Activated naive CD4-positive, alpha-beta T cell treated with anti-CD3 and anti-CD28 coated beads, Interleukin-2, amount 50 U/mL, for 24 hours (primary cell): Measurements from ENCODE around the gene SMAD3.

Source experiments
- H3K27ac Mint-ChIP-seq: one replicate; pipeline ENCODE4 v1.8.0; 2021; ENCODE audit warnings: mild to moderate bottlenecking, mixed read lengths
- H3K27me3 Mint-ChIP-seq: one replicate; pipeline ENCODE4 v1.8.0; 2021; ENCODE audit warnings: mixed read lengths
- H3K36me3 Mint-ChIP-seq: one replicate; pipeline ENCODE4 v1.8.0; 2021; ENCODE audit warnings: mixed read lengths
- H3K4me1 Mint-ChIP-seq: one replicate; pipeline ENCODE4 v1.8.0; 2021; ENCODE audit warnings: mixed read lengths
- H3K4me3 Mint-ChIP-seq: one replicate; pipeline ENCODE4 v1.8.0; 2021; ENCODE audit warnings: mild to moderate bottlenecking, mixed read lengths
- H3K9me3 Mint-ChIP-seq: one replicate; pipeline ENCODE4 v1.8.0; 2021; ENCODE audit warnings: mixed read lengths

Gene SMAD3

GRCh38 chr15:67193223-67193990, 128.0 kb downstream of the SMAD3 start:
- Mint-ChIP-seq H3K4me1 (peaks cover 6% of the 10 kb centered on the region), H3K36me3 (peaks cover 26% of the 10 kb centered on the region), H3K9me3 (no peaks in the 10 kb centered on the region), H3K27ac (peak overlapping the region; percentile 33), H3K27me3 (no peaks in the 10 kb centered on the region), H3K4me3 (no peak overlapping the region)

- Mint-ChIP-seq H3K4me1 (peaks cover 10% of the 10 kb centered on the region), H3K4me3 (no peak overlapping the region), H3K27me3 (no peaks in the 10 kb centered on the region), H3K27ac (peak overlapping the region; percentile 48), H3K36me3 (peaks cover 21% of the 10 kb centered on the region), H3K9me3 (no peaks in the 10 kb centered on the region)
Measured at GRCh38 chr15:67194171-67195114, 129.0 kb downstream of the SMAD3 start.

- H3K27ac Mint-ChIP-seq = peak overlapping the region; percentile 75
- peaks cover 10% of the 10 kb centered on the region for H3K4me1 Mint-ChIP-seq
- H3K36me3 Mint-ChIP-seq = peaks cover 21% of the 10 kb centered on the region
- no peaks in the 10 kb centered on the region for H3K9me3 Mint-ChIP-seq
- no peak overlapping the region for H3K4me3 Mint-ChIP-seq
- H3K27me3 Mint-ChIP-seq = no peaks in the 10 kb centered on the region
Measured at GRCh38 chr15:67195305-67195704, 129.9 kb downstream of the SMAD3 start.

- H3K27me3 Mint-ChIP-seq = no peaks in the 10 kb centered on the region
- peak overlapping the region; percentile 1 for H3K27ac Mint-ChIP-seq
- H3K4me1 Mint-ChIP-seq = peaks cover 10% of the 10 kb centered on the region
- H3K9me3 Mint-ChIP-seq = no peaks in the 10 kb centered on the region
- H3K4me3 Mint-ChIP-seq = no peak overlapping the region
- peaks cover 18% of the 10 kb centered on the region for H3K36me3 Mint-ChIP-seq
Measured at GRCh38 chr15:67196222-67196621, 130.8 kb downstream of the SMAD3 start.

- peaks cover 20% of the 10 kb centered on the region for H3K36me3 Mint-ChIP-seq
- H3K27me3 Mint-ChIP-seq = no peaks in the 10 kb centered on the region
- H3K27ac Mint-ChIP-seq = peak overlapping the region; percentile 1
- peaks cover 10% of the 10 kb centered on the region for H3K4me1 Mint-ChIP-seq
- H3K9me3 Mint-ChIP-seq = no peaks in the 10 kb centered on the region
- H3K4me3 Mint-ChIP-seq = no peak overlapping the region
Measured at GRCh38 chr15:67196672-67197363, 131.4 kb downstream of the SMAD3 start.

- Mint-ChIP-seq H3K4me1 (peaks cover 10% of the 10 kb centered on the region), H3K36me3 (peaks cover 23% of the 10 kb centered on the region), H3K27ac (no peak overlapping the region), H3K4me3 (no peak overlapping the region), H3K27me3 (no peaks in the 10 kb centered on the region), H3K9me3 (no peaks in the 10 kb centered on the region)
Measured at GRCh38 chr15:67197364-67197695, 131.9 kb downstream of the SMAD3 start.

- Mint-ChIP-seq H3K4me3 (no peak overlapping the region), H3K27me3 (no peaks in the 10 kb centered on the region), H3K9me3 (no peaks in the 10 kb centered on the region), H3K36me3 (peaks cover 28% of the 10 kb centered on the region), H3K4me1 (peaks cover 10% of the 10 kb centered on the region), H3K27ac (peak overlapping the region; percentile 73)
Measured at GRCh38 chr15:67198157-67198754, 132.9 kb downstream of the SMAD3 start.

GRCh38 chr15:67199391-67199790, 134.0 kb downstream of the SMAD3 start:
- peak overlapping the region; percentile 72 for H3K27ac Mint-ChIP-seq
- no peaks in the 10 kb centered on the region for H3K27me3 Mint-ChIP-seq
- peaks cover 10% of the 10 kb centered on the region for H3K4me1 Mint-ChIP-seq
- H3K4me3 Mint-ChIP-seq = no peak overlapping the region
- peaks cover 23% of the 10 kb centered on the region for H3K36me3 Mint-ChIP-seq
- H3K9me3 Mint-ChIP-seq = no peaks in the 10 kb centered on the region

GRCh38 chr15:67199881-67200763, 134.7 kb downstream of the SMAD3 start:
- no peaks in the 10 kb centered on the region for H3K9me3 Mint-ChIP-seq
- peak overlapping the region; percentile 72 for H3K27ac Mint-ChIP-seq
- no peaks in the 10 kb centered on the region for H3K27me3 Mint-ChIP-seq
- no peak overlapping the region for H3K4me3 Mint-ChIP-seq
- peaks cover 23% of the 10 kb centered on the region for H3K36me3 Mint-ChIP-seq
- H3K4me1 Mint-ChIP-seq = peaks cover 10% of the 10 kb centered on the region

- peaks cover 26% of the 10 kb centered on the region for H3K36me3 Mint-ChIP-seq
Measured at GRCh38 chr15:67201136-67201535, 135.7 kb downstream of the SMAD3 start.

GRCh38 chr15:67202091-67202490, 136.7 kb downstream of the SMAD3 start:
- Mint-ChIP-seq H3K4me1 (peaks cover 10% of the 10 kb centered on the region), H3K4me3 (no peak overlapping the region), H3K9me3 (no peaks in the 10 kb centered on the region), H3K36me3 (peaks cover 19% of the 10 kb centered on the region), H3K27ac (no peak overlapping the region), H3K27me3 (no peaks in the 10 kb centered on the region)

More at GRCh38 chr15:67201136-67201535, 135.7 kb downstream of the SMAD3 start:
- H3K27me3 Mint-ChIP-seq = no peaks in the 10 kb centered on the region
- H3K4me3 Mint-ChIP-seq = no peak overlapping the region
- H3K9me3 Mint-ChIP-seq = no peaks in the 10 kb centered on the region
- H3K4me1 Mint-ChIP-seq = peaks cover 10% of the 10 kb centered on the region
- peak overlapping the region; percentile 6 for H3K27ac Mint-ChIP-seq

GRCh38 chr15:67202991-67203390, 137.6 kb downstream of the SMAD3 start:
- Mint-ChIP-seq H3K4me1 (peaks cover 8% of the 10 kb centered on the region), H3K27ac (no peak overlapping the region), H3K27me3 (no peaks in the 10 kb centered on the region), H3K9me3 (no peaks in the 10 kb centered on the region), H3K36me3 (peaks cover 19% of the 10 kb centered on the region), H3K4me3 (no peak overlapping the region)

- peaks cover 3% of the 10 kb centered on the region for H3K4me1 Mint-ChIP-seq
- H3K9me3 Mint-ChIP-seq = no peaks in the 10 kb centered on the region
- peaks cover 19% of the 10 kb centered on the region for H3K36me3 Mint-ChIP-seq
- H3K27ac Mint-ChIP-seq = no peak overlapping the region
- H3K4me3 Mint-ChIP-seq = no peak overlapping the region
- H3K27me3 Mint-ChIP-seq = no peaks in the 10 kb centered on the region
Measured at GRCh38 chr15:67207555-67208207, 142.3 kb downstream of the SMAD3 start.

- Mint-ChIP-seq H3K4me3 (no peak overlapping the region), H3K27ac (no peak overlapping the region), H3K9me3 (no peaks in the 10 kb centered on the region), H3K36me3 (peaks cover 17% of the 10 kb centered on the region), H3K27me3 (no peaks in the 10 kb centered on the region), H3K4me1 (peaks cover 3% of the 10 kb centered on the region)
Measured at GRCh38 chr15:67208396-67208795, 143.0 kb downstream of the SMAD3 start.
